ENCODE data around the gene TJP3. TPM values are rescaled to one million over a fixed set of nuclear protein-coding genes. Genes with fewer than 3 reads are reported as not detected.

TJP3 gene
- total and polyA plus RNA-seq, 8 donors: 11.2 to 36.2 (median 15.7) TPM

GRCh38 chr19:3679138-3679537, 29.0 kb upstream of the TJP3 start:
- ATAC-seq (no peak), DNase-seq (peak in 1 of 4 donors; percentile 65)
- H3K27ac ChIP-seq: no peak overlapping the region
- H3K9me3 ChIP-seq: peaks cover 0 to under 1% of the 10 kb centered on the region in 2 donors
- peaks cover 0 to 8% of the 10 kb centered on the region in 2 donors for H3K36me3 ChIP-seq
- H3K27me3 ChIP-seq: no peaks in the 10 kb centered on the region
- TF ChIP-seq CTCF (IDR thresholded peaks at IDR 0.05): no peak
- H3K4me3 ChIP-seq: no peak overlapping the region
- intact Hi-C loops (cut with DNase I): no loop called here
- H3K4me1 ChIP-seq: peaks cover 0 to 13% of the 10 kb centered on the region in 2 donors

DNA sequence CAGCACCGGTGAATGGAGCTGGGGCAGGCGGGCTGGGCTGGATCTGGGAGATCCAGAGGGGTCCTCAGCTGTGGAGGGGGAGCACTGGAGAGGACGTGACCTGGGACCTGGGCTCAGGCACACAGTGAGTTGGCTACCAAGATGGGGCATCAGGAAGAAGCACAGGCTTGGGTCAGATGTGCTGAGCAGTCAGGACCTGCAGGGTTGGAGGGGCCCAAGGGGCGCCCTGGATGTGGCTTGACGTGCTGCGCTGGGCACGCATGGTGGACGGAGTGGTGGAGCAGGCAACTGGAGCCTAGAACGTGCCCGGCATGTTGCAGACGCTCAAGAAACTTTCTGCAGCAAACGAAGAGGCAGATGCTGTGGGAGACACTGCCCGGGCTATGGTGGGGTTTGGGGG, 28.6 kb upstream of the TJP3 start:
- H3K4me3 ChIP-seq: no peak overlapping the region
- no peak overlapping the region for H3K27ac ChIP-seq
- no peaks in the 10 kb centered on the region for H3K27me3 ChIP-seq
- peaks cover 0 to 13% of the 10 kb centered on the region in 2 donors for H3K4me1 ChIP-seq
- peaks cover 0 to 12% of the 10 kb centered on the region in 2 donors for H3K36me3 ChIP-seq
- ATAC-seq (no peak), DNase-seq (peak in 1 of 4 donors; percentile 53)
- H3K9me3 ChIP-seq: peaks cover 0 to 5% of the 10 kb centered on the region in 2 donors
- intact Hi-C loops (cut with DNase I): no loop called here
- TF ChIP-seq CTCF (IDR thresholded peaks at IDR 0.05): no peak

- intact Hi-C loops (cut with DNase I): no loop called here
- TF ChIP-seq CTCF (IDR thresholded peaks at IDR 0.05): no peak
- H3K27ac ChIP-seq: no peak overlapping the region
- peaks cover 0 to 9% of the 10 kb centered on the region in 2 donors for H3K9me3 ChIP-seq
- ATAC-seq (no peak), DNase-seq (no peak)
- H3K36me3 ChIP-seq: peaks cover 0 to 16% of the 10 kb centered on the region in 2 donors
- H3K4me3 ChIP-seq: no peak overlapping the region
- peaks cover 0 to 13% of the 10 kb centered on the region in 2 donors for H3K4me1 ChIP-seq
- H3K27me3 ChIP-seq: no peaks in the 10 kb centered on the region
Observed at GRCh38 chr19:3680939-3681338, 27.2 kb upstream of the TJP3 start.

GRCh38 chr19:3682286-3682685, 25.9 kb upstream of the TJP3 start:
- intact Hi-C loops (cut with DNase I): no loop called here
- Histone ChIP-seq H3K27ac (no peak overlapping the region), H3K9me3 (peaks cover 0 to 9% of the 10 kb centered on the region in 2 donors)

More at GRCh38 chr19:3682286-3682685, 25.9 kb upstream of the TJP3 start:
- peaks cover 0 to 16% of the 10 kb centered on the region in 2 donors for H3K36me3 ChIP-seq
- no peak for TF ChIP-seq CTCF (IDR thresholded peaks at IDR 0.05)
- H3K27me3 ChIP-seq: no peaks in the 10 kb centered on the region
- peaks cover 0 to 10% of the 10 kb centered on the region in 2 donors for H3K4me1 ChIP-seq
- ATAC-seq (no peak), DNase-seq (no peak)
- no peak overlapping the region for H3K4me3 ChIP-seq
